GM13976 (cell line): Measurements from ENCODE around the gene DTX4.
A peak's percentile ranks its signal among the peaks of the same experiment; 100 is the strongest.

Source experiments
- DNase-seq: peaks from one replicate; pipeline ENCODE4 v3.0.0; 2012; ENCODE audit warnings: low spot score
- in situ Hi-C: fragments of 300-500 bp; cut with MboI; formaldehyde crosslinking; loops from one replicate; pipeline ENCODE4 v1.12.0; 2022; ENCODE audit warnings: low sequenced_read_pairs, mixed read lengths, inconsistent platforms; ENCODE audit not compliant: unreplicated experiment
- TF ChIP-seq, protein P1 (sequence below): IDR thresholded peaks from 2 replicates; pipeline ENCODE4 v1.5.1; 2012; ENCODE audit warnings: borderline replicate concordance, mild to moderate bottlenecking; ENCODE audit not compliant: insufficient read depth; ENCODE audit errors: extremely low read depth, missing control alignments, control extremely low read depth

DTX4 gene

DNA sequence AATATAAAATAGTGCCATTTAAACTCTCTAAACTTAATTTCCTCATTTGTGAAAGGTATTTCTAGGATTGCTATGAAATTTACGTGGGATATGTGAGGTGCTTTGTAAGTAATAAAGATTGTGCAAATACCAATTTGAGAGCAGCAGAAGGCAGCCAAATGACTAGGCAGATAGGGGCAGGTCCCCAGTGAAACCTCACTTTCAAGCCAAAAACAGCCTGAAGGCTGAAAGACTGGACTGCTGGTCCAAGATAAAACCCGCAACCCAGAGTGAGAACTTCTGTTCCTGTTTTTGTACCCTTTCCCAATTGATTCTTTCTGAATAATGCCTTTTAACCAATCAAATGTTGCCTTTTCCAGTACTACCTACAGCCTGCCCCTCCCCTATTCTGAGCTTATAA, 7.2 kb downstream of the DTX4 start:
- no peak for DNase-seq
- in situ Hi-C loops, result no loop called here
- TF ChIP-seq, protein P1, sequence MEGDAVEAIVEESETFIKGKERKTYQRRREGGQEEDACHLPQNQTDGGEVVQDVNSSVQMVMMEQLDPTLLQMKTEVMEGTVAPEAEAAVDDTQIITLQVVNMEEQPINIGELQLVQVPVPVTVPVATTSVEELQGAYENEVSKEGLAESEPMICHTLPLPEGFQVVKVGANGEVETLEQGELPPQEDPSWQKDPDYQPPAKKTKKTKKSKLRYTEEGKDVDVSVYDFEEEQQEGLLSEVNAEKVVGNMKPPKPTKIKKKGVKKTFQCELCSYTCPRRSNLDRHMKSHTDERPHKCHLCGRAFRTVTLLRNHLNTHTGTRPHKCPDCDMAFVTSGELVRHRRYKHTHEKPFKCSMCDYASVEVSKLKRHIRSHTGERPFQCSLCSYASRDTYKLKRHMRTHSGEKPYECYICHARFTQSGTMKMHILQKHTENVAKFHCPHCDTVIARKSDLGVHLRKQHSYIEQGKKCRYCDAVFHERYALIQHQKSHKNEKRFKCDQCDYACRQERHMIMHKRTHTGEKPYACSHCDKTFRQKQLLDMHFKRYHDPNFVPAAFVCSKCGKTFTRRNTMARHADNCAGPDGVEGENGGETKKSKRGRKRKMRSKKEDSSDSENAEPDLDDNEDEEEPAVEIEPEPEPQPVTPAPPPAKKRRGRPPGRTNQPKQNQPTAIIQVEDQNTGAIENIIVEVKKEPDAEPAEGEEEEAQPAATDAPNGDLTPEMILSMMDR, result no peak

DNA sequence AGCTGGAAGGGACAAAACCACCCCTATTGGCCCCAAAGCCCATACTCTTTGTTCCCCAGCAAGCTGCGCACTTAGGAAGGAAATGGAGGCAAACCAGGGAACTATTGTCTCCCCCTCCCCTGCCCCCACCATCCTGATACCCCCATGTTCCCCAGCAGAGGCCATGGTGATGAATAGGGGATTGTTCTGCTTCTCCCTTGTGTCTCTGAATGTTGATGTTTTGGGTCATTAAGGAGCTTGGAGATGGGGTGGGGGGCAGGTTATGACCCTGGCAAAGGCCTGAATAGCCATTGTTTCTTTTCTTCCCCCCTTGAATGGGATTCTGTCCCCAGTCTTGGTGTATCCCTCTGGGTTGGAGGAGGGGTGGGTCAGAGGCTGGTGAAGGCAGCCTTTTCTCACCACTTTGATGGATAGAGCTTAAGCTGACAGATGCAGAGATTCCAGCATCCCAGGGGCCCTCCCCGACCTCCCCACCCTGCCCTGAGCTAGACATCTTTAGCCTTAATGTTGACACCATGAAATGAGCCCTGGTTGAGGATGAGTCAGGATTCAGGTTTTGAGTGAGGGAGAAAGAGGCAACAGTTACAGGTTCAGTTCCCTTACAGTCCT, 8.3 kb downstream of the DTX4 start:
- TF ChIP-seq, protein P1, result no peak
- in situ Hi-C loops, result loop anchor here (10.0 kb wide), 1 partner anchor 245 kb away; the partner anchor contains the start of gene OR5A2

DNA sequence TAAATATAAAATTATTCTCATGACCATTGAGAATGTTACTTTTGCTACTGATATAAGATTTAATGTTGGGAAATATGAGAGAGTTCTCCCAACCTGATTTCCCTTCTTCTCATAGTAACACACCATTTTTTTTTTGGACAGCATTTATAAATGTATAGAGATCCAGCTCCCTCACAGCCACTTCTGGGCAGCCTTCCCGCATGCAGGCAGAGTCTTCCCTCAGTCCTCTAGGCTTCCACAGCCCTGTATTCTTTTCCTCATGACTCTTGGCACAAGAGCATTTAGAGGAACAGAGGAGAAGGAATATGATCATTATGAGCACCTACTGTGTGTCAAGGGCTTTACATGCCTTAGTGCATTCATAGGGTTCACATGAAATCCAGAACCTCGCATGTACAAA, 9.0 kb downstream of the DTX4 start:
- DNase-seq, result no peak
- in situ Hi-C loops, result loop anchor here (10.0 kb wide), 1 partner anchor 244 kb away; the partner anchor contains the start of gene OR5A2
- TF ChIP-seq, protein P1, result no peak

More for the DNA sequence above, 8.3 kb downstream of the DTX4 start:
- no peak for DNase-seq

DNA sequence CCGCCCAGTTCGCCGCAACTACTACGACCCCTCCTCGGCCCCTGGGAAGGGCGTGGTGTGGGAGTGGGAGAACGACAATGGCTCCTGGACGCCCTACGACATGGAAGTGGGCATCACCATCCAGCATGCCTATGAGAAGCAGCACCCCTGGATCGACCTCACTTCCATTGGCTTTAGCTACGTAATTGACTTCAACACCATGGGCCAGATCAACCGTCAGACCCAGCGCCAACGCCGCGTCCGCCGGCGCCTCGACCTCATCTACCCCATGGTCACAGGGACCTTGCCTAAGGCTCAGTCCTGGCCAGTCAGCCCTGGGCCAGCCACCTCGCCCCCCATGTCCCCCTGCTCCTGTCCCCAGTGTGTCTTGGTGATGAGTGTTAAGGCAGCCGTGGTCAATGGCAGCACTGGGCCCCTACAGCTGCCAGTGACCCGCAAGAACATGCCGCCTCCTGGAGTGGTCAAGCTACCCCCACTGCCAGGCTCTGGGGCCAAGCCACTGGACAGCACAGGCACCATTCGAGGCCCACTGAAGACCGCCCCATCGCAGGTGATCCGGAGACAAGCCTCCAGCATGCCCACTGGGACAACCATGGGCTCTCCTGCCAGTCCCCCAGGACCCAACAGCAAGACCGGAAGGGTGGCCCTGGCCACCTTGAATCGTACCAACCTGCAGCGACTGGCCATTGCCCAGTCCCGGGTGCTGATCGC, 10.0 kb downstream of the DTX4 start:
- in situ Hi-C loops, result loop anchor here (10.0 kb wide), 1 partner anchor 243 kb away; the partner anchor contains the start of gene OR5A2
- no peak for DNase-seq
- TF ChIP-seq, protein P1, result no peak

DNA sequence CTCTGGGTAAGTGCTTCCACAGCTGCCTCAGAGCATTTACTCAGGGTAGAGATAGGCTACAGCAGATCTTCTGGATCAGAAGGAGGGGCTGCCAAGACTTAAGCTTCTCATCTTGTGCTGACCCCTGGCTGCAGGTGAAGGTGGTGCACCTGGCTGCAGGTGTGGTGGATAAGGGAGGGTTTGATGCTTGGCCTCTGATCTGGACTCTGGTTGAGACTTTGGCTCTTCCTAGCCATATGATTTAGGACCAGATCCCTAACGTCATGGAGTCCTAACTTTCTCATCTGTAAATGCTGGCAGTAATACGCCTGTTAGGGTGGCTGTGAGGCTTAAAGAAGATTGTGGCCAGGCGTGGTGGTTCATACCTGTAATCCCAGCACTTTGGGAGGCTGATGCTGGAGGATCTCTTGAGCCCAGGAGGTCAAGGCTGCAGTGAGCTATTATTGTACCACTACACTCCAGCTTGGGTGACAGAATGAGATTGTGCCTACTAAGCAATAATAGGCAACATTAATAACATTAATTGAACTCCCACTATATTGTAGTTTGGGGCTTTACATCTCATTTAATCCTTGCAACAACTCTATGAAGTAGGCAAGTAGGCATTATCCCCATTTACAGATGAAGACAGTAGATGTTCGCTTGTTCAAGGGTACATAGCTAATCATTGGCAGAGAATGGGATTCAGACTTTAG, 10.7 kb downstream of the DTX4 start:
- TF ChIP-seq, protein P1, result peak; percentile 27
- DNase-seq, result peak; percentile 49
- in situ Hi-C loops, result loop anchor here (10.0 kb wide), 1 partner anchor 242 kb away; the partner anchor contains the start of gene OR5A2

DNA sequence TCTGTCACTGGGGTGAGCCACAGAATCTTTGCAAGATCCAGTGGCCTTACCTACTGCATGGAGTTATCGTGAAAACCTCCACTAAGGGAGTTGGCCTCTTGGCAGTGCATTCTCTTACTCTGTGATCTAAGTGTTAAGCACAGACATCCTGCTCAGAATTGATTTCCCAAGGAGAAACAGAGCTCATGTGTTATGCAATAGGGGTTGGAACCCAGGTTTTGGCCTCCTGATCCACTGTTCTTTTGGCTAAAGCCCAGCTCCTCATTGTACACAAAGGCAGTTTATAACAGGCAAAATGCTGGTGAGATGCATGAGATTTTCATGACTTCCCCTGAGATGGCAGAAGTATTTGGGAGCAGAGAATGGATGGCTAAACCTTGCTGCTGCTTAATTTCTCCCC, 11.8 kb downstream of the DTX4 start:
- DNase-seq, result no peak
- TF ChIP-seq, protein P1, result no peak
- in situ Hi-C loops, result loop anchor here (10.0 kb wide), 1 partner anchor 241 kb away; the partner anchor contains the start of gene OR5A2
